SK-N-SH (cell line): ENCODE measurements around the gene UBAP2L. TPM values are rescaled to one million over a fixed set of nuclear protein-coding genes. Genes with fewer than 3 reads are reported as not detected.

ENCODE experiments used
- CTCF ChIA-PET: fragments of 300-600, 350-600 bp; formaldehyde crosslinking; extraction: SDS; loops from one replicate; lab custom pipeline; 2021; lab: Yijun Ruan, JAX
- POLR2A ChIA-PET: fragments of 350-600 bp; sonication (Branson Sonifier 250); formaldehyde crosslinking; extraction: SDS; loops from one replicate; lab custom pipeline; 2020; ENCODE audit warnings: antibody characterized with exemption, inconsistent platforms; lab: Yijun Ruan, JAX
- DNase-seq: peaks from one replicate; pipeline ENCODE4 v3.0.0; 2012
- H2AFZ ChIP-seq: fragments of 200-600 bp; sonication (generic); 2 replicates; pipeline ENCODE4 v1.8.1; 2016; ENCODE audit warnings: antibody characterized with exemption, mild to moderate bottlenecking, low read depth
- H3F3A ChIP-seq: fragments of 200-600 bp; sonication (generic); replicated peaks from 2 replicates; pipeline ENCODE3; 2016; ENCODE audit warnings: antibody characterized with exemption, mild to moderate bottlenecking; ENCODE audit not compliant: insufficient read depth
- H3K27ac ChIP-seq, 2 experiments: fragments of 200-500 bp in 1 of 2; fragments of 200-600 bp in 1 of 2; sonication (Bioruptor generic) in 1 of 2; sonication (generic), shearing (Covaris generic) in 1 of 2; 2 replicates each; pipeline versions ENCODE4 v1.5.1 to v1.6.1; 2014 to 2016; ENCODE audit warnings: low read depth in 2 of 2, inconsistent platforms in 1 of 2, low read length in 1 of 2, mild to moderate bottlenecking in 1 of 2, mixed read lengths in 1 of 2
- H3K27me3 ChIP-seq: fragments of 200-600 bp; sonication (generic), shearing (Covaris generic); 2 replicates; pipeline ENCODE4 v1.6.1; 2016; ENCODE audit warnings: mixed run types; ENCODE audit not compliant: insufficient read depth
- H3K36me3 ChIP-seq, 2 experiments: fragments of 200-500 bp in 1 of 2; fragments of 200-600 bp in 1 of 2; sonication (Bioruptor generic) in 1 of 2; sonication (generic) in 1 of 2; replicated peaks in 1 of 2; 2 replicates each; pipeline versions ENCODE3 to v1.5.1; 2014 to 2016; ENCODE audit warnings: low read length in 1 of 2, mild to moderate bottlenecking in 1 of 2; ENCODE audit not compliant: insufficient read depth in 2 of 2, control insufficient read depth in 1 of 2
- H3K4me1 ChIP-seq, 2 experiments: fragments of 200-500 bp in 1 of 2; fragments of 200-600 bp in 1 of 2; sonication (Bioruptor generic) in 1 of 2; sonication (generic), shearing (Covaris generic) in 1 of 2; 2 replicates each; pipeline versions ENCODE4 v1.5.1 to v1.6.1; 2014 to 2016; ENCODE audit warnings: low read depth in 1 of 2, low read length in 1 of 2, mixed run types in 1 of 2; ENCODE audit not compliant: insufficient read depth in 2 of 2, control insufficient read depth in 1 of 2
- H3K4me2 ChIP-seq: fragments of 200-600 bp; sonication (generic), shearing (Covaris generic); 2 replicates; pipeline ENCODE4 v1.6.1; 2017; ENCODE audit warnings: mixed run types
- H3K4me3 ChIP-seq, 2 experiments: fragments of 200-500 bp in 1 of 2; fragments of 200-600 bp in 1 of 2; sonication (Bioruptor generic) in 1 of 2; sonication (generic), shearing (Covaris generic) in 1 of 2; 2 replicates each; pipeline versions ENCODE4 v1.5.1 to v1.8.1; 2014 to 2016; ENCODE audit warnings: low read depth in 2 of 2, inconsistent platforms in 1 of 2, low read length in 1 of 2, mild to moderate bottlenecking in 1 of 2, mixed read lengths in 1 of 2, moderate library complexity in 1 of 2
- H3K79me2 ChIP-seq: fragments of 200-600 bp; sonication (generic); 2 replicates; pipeline ENCODE4 v1.8.1; 2017; ENCODE audit warnings: mild to moderate bottlenecking; ENCODE audit not compliant: insufficient read depth
- H3K9ac ChIP-seq: fragments of 200-600 bp; sonication (generic); 2 replicates; pipeline ENCODE4 v1.6.1; 2017; ENCODE audit warnings: mixed run types
- H3K9me2 ChIP-seq: fragments of 200-600 bp; sonication (generic); 2 replicates; pipeline ENCODE4 v1.6.1; 2017; ENCODE audit warnings: mixed run types
- H3K9me3 ChIP-seq: fragments of 200-600 bp; sonication (generic); 2 replicates; pipeline ENCODE4 v1.6.1; 2017; ENCODE audit warnings: mixed run types, mild to moderate bottlenecking, moderate library complexity
- H4K20me1 ChIP-seq: fragments of 200-600 bp; sonication (generic); 2 replicates; pipeline ENCODE4 v1.6.1; 2017; ENCODE audit warnings: mild to moderate bottlenecking, mixed run types; ENCODE audit not compliant: insufficient read depth
- CTCF ChIP-seq: fragments of 200-600 bp; sonication (generic); IDR thresholded peaks from 2 replicates; pipeline ENCODE4 v1.6.1; 2017; ENCODE audit warnings: antibody characterized with exemption, mild to moderate bottlenecking, moderate library complexity
- EP300 ChIP-seq, 2 experiments: IDR thresholded peaks; 2 replicates each; pipeline versions ENCODE4 v1.4.0 to v1.6.1; 2012; ENCODE audit warnings: borderline replicate concordance in 1 of 2, low read depth in 1 of 2, low read length in 1 of 2
- FOXM1 ChIP-seq: IDR thresholded peaks from 2 replicates; pipeline ENCODE4 v1.4.0; 2012; ENCODE audit warnings: low read depth, mild to moderate bottlenecking
- GABPA ChIP-seq: IDR thresholded peaks from 2 replicates; pipeline ENCODE4 v1.4.0; 2012; ENCODE audit warnings: low read depth, mild to moderate bottlenecking
- GATA2 ChIP-seq: sonication (generic); formaldehyde crosslinking; IDR thresholded peaks from 2 replicates; pipeline ENCODE4 v1.5.0; 2020; ENCODE audit warnings: mild to moderate bottlenecking, missing genetic modification reagents
- IRF3 ChIP-seq: fragments of 150-350 bp; IDR thresholded peaks from 2 replicates; pipeline ENCODE4 v1.6.1; 2016; ENCODE audit warnings: mild to moderate bottlenecking, low read depth, low read length
- NFIC ChIP-seq: IDR thresholded peaks from 2 replicates; pipeline ENCODE4 v1.4.0; 2012; ENCODE audit warnings: borderline replicate concordance
- REST ChIP-seq: IDR thresholded peaks from 2 replicates; pipeline ENCODE4 v1.6.1; 2012; ENCODE audit warnings: mild to moderate bottlenecking, low read depth, low read length, moderate library complexity
- SIN3A ChIP-seq: IDR thresholded peaks from 2 replicates; pipeline ENCODE4 v1.6.1; 2012; ENCODE audit warnings: low read depth, mild to moderate bottlenecking, low read length, moderate library complexity, borderline replicate concordance
- USF2 ChIP-seq: fragments of 150-350 bp; IDR thresholded peaks from 2 replicates; pipeline ENCODE4 v1.6.1; 2017; ENCODE audit warnings: antibody characterized with exemption, low read length, low read depth, borderline replicate concordance
- WGBS: methylation state at CpG from one replicate; pipeline ENCODE4 v1.1.6; 2017; ENCODE audit warnings: low lambda C conversion rate; 5-methylcytosine and 5-hydroxymethylcytosine counted together
- polyA plus RNA-seq, 3 experiments: library from polyadenylated mRNA; depleted of rRNA; stranded (reverse); fragments of >200 nt; gene quantifications; 2 replicates each; pipeline ENCODE4 v1.2.3, GENCODE V29; 2012

The UBAP2L gene
- polyA plus RNA-seq, 1 of the 3 experiments (the other 2 are of a cell fraction) = 161 TPM

GRCh38 chr1:154288661-154289060 is 67.9 kb downstream of the UBAP2L start (continued):
- TF ChIP-seq CTCF (no peak), EP300 (IDR thresholded peaks at IDR 0.05; ENCODE audit: borderline replicate concordance in 1 of 2, low read depth in 1 of 2, low read length in 1 of 2) (no peak), SIN3A (no peak), GABPA (no peak)

- H3K4me2 ChIP-seq = no peak overlapping the region
- H3K4me1 ChIP-seq = no peaks in the 10 kb centered on the region
- ChIA-PET POLR2A (no interaction called here), CTCF (interaction anchor here (0.8 to 1.7 kb wide), 6 partner anchors 14 to 760 kb away, joined by 3 to 10 read pairs (median 4); partner anchors contain the start of gene ADAM15)
- 39% methylated on average over 1 of the region's 1 CpG for WGBS
- no peaks in the 10 kb centered on the region for H3K9me2 ChIP-seq
- H3K27me3 ChIP-seq = no peaks in the 10 kb centered on the region
- no peak overlapping the region for H3K9ac ChIP-seq
- no peak overlapping the region for H3K27ac ChIP-seq
- H3K4me3 ChIP-seq = no peak overlapping the region
- no peaks in the 10 kb centered on the region for H3K36me3 ChIP-seq
- no peaks in the 10 kb centered on the region for H3K79me2 ChIP-seq
- no peak for DNase-seq
- no peaks in the 10 kb centered on the region for H4K20me1 ChIP-seq
- H2AFZ ChIP-seq = no peak overlapping the region
- no peak for TF ChIP-seq USF2
- no peaks in the 10 kb centered on the region for H3F3A ChIP-seq
- no peaks in the 10 kb centered on the region for H3K9me3 ChIP-seq
These were observed 70.2 kb downstream of the UBAP2L start for GRCh38 chr1:154290921-154291320.

- no peaks in the 10 kb centered on the region for H4K20me1 ChIP-seq
- no peak overlapping the region for H3K4me2 ChIP-seq
- no peaks in the 10 kb centered on the region for H3K9me3 ChIP-seq
- no peaks in the 10 kb centered on the region for H3K4me1 ChIP-seq
- TF ChIP-seq NFIC = no peak
- no peak for TF ChIP-seq REST
- no peak for TF ChIP-seq IRF3
- TF ChIP-seq GATA2 = no peak
- no peak for TF ChIP-seq FOXM1
- TF ChIP-seq CTCF = no peak
- no peak overlapping the region for H3K27ac ChIP-seq
- H3K27me3 ChIP-seq = no peaks in the 10 kb centered on the region; the same call in 1 of the 2 replicates
- H3F3A ChIP-seq = no peaks in the 10 kb centered on the region
- no peaks in the 10 kb centered on the region for H3K36me3 ChIP-seq
- peak; percentile 34 for DNase-seq
- POLR2A ChIA-PET = no interaction called here
- CTCF ChIA-PET = interaction anchor here (1.3 kb wide), 1 partner anchor 40 kb away, joined by 3 read pairs; no protein-coding TSS in a partner anchor
- 27% methylated on average over 8 of the region's 8 CpGs for WGBS
- no peaks in the 10 kb centered on the region for H3K79me2 ChIP-seq
- no peak overlapping the region for H3K9ac ChIP-seq
- no peaks in the 10 kb centered on the region for H3K9me2 ChIP-seq
- no peak overlapping the region for H2AFZ ChIP-seq
- no peak overlapping the region for H3K4me3 ChIP-seq
These were observed 74.9 kb downstream of the UBAP2L start for GRCh38 chr1:154295408-154296235.
